Coronary artery (tissue), 2 donors: ENCODE results near the gene RHBDD1.

ENCODE experiments used
- DNase-seq: peaks from one replicate; pipeline ENCODE4 v3.0.0-alpha.2; 2017; ENCODE audit warnings: low spot score
- H3K27ac ChIP-seq, 2 donors: fragments of 200-600 bp; sonication (generic); one replicate each; pipeline ENCODE4 v1.5.1; 2016 to 2019
- H3K4me3 ChIP-seq: fragments of 200-600 bp; sonication (generic); 2 replicates; pipeline ENCODE4 v1.5.1; 2016; ENCODE audit warnings: mild to moderate bottlenecking, moderate library complexity
- CTCF ChIP-seq: fragments of 200-600 bp; sonication (generic); IDR thresholded peaks from one replicate; pipeline ENCODE4 v1.5.1; 2019; ENCODE audit warnings: antibody characterized with exemption

The RHBDD1 gene

DNA sequence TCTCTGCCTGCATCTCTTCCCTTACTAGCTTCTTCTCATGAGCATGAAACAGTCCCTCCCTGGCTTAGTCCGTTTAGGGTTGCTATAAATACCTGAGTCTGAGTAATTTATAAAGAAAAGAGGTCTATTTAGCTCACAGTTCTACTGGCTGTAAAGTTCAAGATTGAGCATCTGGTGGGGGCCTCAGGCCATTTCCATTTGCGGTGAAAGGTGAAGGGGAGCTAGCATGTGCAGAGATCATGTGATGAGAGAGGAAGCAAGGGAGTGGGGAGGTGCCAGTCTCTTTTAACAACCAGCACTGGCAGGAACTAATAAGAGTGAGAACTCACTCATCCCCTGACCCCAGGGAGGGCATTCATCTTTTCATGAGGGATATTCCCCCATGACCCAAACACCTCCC, 26.8 kb downstream of the RHBDD1 start:
- H3K27ac ChIP-seq: no peak overlapping the region
- DNase-seq: no peak
- H3K4me3 ChIP-seq: no peak overlapping the region
- no peak for TF ChIP-seq CTCF

- no peak for TF ChIP-seq CTCF
- no peak overlapping the region for H3K27ac ChIP-seq
- DNase-seq: no peak
- no peak overlapping the region for H3K4me3 ChIP-seq
These were observed 29.4 kb downstream of the RHBDD1 start for GRCh38 chr2:226865273-226865672.

- H3K27ac ChIP-seq: no peak overlapping the region
- no peak for TF ChIP-seq CTCF
- DNase-seq: no peak
- H3K4me3 ChIP-seq: no peak overlapping the region
These were observed 29.9 kb downstream of the RHBDD1 start for GRCh38 chr2:226865710-226866109.

GRCh38 chr2:226868331-226869162, 32.7 kb downstream of the RHBDD1 start:
- Histone ChIP-seq H3K27ac (no peak overlapping the region), H3K4me3 (no peak overlapping the region)
- no peak for DNase-seq
- TF ChIP-seq CTCF: no peak

- no peak overlapping the region for H3K27ac ChIP-seq
- DNase-seq: no peak
- no peak overlapping the region for H3K4me3 ChIP-seq
- TF ChIP-seq CTCF: no peak
These were observed 33.5 kb downstream of the RHBDD1 start for GRCh38 chr2:226869371-226869770.

- no peak for DNase-seq
- TF ChIP-seq CTCF: no peak
- Histone ChIP-seq H3K27ac (no peak overlapping the region), H3K4me3 (no peak overlapping the region)
These were observed 37.3 kb downstream of the RHBDD1 start for GRCh38 chr2:226873051-226873620.

DNA sequence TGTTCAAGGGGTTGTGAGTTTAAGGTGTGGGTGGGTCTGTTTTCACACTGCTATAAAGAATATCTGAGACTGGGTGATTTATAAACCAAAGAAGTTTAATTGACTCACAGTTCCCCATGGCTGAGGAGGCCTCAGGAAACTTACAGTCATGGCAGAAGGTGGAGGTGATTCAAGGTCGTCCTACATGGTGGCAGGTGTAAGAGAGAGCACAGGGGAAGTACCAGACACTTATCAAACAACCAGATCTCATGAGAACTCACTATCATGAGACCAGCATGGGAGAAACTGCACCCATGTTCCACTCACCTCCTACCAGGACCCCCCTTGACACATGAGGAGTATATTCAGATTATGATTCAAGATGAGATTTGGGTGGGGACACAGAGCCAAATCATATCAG, 38.0 kb downstream of the RHBDD1 start:
- no peak for TF ChIP-seq CTCF
- DNase-seq: no peak
- Histone ChIP-seq H3K27ac (no peak overlapping the region), H3K4me3 (no peak overlapping the region)
